CD4-positive, alpha-beta T cell treated with Interleukin-6 at 100 ng/mL for 8 hours (primary cell): ENCODE data around the gene TM2D3.

Experiments
- DNase-seq: peaks from one replicate; pipeline ENCODE4 v3.0.0-alpha.2; 2020; ENCODE audit warnings: mixed read lengths, low spot score

TM2D3 gene

DNA sequence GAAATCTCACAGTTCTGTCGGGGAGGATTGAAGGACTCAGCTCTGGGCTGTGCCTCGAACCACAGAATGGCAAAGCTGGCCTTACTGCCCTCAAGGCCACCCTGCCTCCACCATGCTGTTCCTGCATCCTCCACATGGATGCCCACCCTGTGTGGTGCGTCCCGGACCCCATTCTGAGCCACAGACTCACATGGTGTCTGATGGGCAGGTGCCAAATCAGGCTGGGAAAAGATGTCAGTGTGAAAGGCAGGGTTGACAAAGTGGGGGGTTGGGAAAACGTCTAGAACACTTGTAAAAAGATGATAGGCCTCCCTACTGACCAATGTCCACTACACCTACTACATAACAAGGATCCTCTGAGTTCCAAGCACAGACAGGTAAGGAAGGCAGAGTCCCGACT is 49.4 kb downstream of the TM2D3 start:
- DNase-seq, result no peak

DNA sequence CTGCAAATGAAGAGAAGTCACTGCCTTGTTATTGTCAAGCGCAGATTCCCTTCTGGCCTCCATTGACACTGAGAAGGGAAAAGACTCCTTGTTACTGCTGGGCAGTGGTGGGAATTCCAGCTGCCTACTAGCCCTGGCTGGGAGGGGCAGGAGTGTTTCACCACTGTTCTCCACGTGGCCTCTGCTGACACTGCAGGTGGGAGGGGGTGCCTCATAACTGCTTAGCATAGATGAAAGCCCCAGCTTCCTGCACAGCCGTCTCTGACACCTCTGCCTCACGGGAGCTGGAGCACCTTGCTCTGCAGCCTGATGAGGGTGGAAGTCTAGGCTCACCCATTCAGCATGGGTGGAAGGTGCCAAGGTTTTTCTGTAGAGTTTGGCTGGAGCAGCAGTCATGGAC is 52.1 kb downstream of the TM2D3 start:
- no peak for DNase-seq

DNA sequence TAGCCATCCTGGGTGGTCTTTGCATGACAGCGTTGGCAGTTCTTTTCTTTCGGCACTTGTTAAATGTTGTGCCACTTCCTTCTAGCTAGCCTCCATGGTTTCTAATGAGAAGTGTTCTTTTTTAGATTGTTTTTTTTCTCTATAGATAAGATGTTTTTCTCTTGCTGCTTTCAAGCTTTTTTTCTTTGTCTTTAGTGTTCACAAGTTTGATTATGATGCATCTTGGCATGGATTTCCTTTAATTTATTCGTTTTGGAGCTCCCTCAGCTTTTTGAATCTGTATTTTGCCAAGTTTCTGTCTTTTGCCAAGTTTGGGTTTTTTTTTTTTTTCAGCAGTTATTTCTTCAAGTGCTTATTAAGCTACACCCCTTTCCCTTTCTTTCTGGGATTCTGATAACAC is 53.1 kb downstream of the TM2D3 start:
- no peak for DNase-seq

DNA sequence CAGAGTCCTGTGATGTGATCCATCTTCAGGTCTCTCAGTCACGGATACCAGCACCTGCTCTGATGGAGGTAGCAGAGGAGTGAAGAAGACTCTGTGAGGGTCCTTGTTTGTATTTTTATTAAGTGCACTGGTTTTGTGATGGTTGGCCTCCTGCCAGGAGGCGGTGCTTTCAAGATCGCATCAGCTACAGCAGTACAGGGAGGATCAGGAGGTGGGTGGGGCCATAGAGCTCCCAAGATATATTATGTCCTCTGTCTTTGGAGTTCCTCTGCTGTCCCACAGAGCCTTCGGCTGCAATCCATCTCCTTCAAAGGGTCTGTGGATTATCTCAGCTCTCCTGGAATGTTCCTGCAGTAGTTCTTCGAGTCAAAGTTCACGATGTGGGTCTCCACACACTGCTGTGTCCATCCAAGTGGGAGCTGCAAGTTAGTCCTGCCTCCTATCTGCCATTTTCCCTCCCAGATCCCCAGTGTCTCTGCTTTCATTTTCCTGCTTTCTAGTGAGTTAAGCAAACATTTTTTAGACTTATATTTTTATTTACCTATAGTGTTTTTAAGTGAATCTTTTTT is 54.7 kb downstream of the TM2D3 start:
- no peak for DNase-seq

DNA sequence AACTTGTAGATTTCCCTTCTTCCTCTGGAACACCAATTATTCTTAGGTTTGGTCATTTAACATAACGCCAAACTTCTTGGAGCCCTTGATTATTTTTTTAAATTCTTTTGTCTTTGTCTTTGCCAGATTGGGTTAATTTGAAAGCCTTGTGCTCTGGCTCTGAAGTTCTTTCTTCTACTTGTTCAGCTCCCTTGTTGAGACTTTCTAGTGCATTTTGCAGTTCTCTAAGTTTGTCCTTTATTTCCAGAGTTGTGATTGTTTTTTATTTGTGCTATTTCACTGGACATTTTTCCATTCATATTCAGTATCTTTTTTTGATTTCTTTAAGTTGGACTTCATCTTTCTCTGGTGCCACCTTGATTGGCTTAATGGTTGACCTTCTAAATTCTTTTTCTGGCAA is 55.5 kb downstream of the TM2D3 start:
- no peak for DNase-seq
